Activated gamma-delta T cell treated with Interleukin-2 at 50 U/mL for 16 hours (primary cell): ENCODE measurements around the gene SWT1.
"Not testable (repeated sequence)": the region's sequence is repeated elsewhere in the genome, so short reads cannot be mapped to it uniquely, and the experiment has no call there.

Experiments used
- DNase-seq: peaks from one replicate; pipeline ENCODE4 v3.0.0-alpha.2; 2020

SWT1 gene

DNA sequence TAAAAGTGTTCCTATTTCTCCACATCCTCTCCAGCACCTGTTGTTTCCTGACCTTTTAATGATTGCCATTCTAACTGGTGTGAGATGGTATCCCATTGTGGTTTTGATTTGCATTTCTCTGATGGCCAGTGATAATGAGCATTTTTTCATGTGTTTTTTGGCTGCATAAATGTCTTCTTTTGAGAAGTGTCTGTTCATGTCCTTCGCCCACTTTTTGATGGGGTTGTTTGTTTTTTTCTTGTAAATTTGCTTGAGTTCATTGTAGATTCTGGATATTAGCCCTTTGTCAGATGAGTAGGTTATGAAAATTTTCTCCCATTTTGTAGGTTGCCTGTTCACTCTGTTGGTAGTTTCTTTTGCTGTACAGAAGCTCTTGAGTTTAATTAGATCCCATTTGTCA lies 95.4 kb downstream of the SWT1 start:
- not testable (repeated sequence) for DNase-seq

DNA sequence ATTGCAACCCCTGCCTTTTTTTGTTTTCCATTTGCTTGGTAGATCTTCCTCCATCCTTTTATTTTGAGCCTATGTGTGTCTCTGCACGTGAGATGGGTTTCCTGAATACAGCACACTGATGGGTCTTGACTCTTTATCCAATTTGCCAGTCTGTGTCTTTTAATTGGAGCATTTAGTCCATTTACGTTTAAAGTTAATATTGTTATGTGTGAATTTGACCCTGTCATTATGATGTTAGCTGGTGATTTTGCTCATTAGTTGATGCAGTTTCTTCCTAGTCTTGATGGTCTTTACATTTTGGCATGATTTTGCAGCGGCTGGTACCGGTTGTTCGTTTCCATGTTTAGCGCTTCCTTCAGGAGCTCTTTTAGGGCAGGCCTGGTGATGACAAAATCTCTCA lies 98.6 kb downstream of the SWT1 start:
- DNase-seq, result not testable (repeated sequence)

DNA sequence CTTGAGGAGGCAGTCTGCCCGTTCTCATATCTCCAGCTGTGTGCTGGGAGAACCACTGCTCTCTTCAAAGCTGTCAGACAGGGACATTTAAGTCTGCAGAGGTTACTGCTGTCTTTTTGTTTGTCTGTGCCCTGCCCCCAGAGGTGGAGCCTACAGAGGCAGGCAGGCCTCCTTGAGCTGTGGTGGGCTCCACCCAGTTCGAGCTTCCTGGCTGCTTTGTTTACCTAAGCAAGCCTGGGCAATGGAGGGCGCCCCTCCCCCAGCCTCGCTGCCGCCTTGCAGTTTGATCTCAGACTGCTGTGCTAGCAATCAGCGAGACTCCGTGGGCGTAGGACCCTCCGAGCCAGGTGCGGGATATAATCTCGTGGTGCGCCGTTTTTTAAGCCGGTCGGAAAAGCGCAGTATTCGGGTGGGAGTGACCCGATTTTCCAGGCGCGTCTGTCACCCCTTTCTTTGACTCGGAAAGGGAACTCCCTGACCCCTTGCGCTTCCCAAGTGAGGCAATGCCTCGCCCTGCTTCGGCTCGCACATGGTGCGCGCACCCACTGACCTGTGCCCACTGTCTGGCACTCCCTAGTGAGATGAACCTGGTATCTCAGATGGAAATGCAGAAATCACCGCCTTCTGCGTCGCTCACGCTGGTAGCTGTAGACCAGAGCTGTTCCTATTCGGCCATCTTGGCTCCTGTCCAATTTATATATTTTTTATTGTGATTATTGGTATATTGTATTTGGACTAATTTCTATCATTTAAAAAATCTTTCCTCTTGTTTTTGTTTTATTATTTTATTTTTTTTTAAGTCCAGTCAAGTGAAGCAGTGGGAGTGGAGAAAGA lies 100.4 kb downstream of the SWT1 start:
- DNase-seq, result not testable (repeated sequence)

DNA sequence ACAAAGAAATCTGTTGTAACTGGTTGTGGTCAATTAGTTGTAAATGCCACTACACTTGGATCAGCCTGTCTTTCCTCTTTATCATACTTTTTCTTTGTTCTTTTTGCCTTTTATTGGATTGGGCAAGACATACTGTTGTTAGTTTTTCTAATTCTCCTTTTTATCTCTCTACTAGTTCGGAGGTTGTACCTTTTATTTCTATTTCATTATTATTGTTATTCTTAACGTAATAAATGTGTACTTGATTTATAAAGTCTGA lies 100.9 kb downstream of the SWT1 start:
- no peak for DNase-seq

DNA sequence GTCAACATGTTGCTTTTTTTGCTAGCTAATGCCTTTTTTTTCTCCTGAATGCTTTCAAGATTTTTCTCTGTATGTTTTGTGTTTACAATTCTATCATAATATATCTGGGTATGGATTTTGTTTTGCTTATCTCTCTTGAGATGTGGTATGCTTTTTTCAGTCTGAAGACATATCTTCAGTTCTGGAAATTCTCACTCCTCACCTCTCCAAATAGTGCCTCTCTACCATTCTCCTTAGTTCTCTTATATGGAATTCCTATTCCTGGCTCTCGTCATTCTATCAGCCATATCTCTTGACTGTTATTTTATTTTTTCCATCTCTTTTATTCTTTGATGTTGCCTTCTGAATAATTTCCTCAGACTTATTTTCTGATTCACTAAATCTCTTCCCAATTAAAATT lies 101.7 kb downstream of the SWT1 start:
- DNase-seq, result no peak

DNA sequence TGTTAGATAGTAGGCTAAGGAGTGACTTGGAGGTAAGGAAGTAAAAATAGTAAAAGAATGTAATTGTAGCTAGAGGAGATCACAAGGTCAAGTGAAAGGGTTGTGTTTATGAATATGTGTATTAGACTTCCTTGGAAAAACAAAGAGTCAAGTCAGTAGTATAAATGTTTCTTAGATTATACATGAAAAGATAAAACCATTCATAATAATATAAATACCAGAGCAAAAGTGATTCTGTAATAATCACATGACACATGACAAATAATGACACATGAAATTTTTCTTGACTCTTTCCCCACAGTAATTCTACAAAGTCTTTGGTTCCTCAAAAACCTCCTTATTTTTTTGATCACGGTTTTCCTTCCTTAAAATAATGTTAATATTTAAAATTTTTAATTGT lies 103.6 kb downstream of the SWT1 start:
- DNase-seq, result no peak

DNA sequence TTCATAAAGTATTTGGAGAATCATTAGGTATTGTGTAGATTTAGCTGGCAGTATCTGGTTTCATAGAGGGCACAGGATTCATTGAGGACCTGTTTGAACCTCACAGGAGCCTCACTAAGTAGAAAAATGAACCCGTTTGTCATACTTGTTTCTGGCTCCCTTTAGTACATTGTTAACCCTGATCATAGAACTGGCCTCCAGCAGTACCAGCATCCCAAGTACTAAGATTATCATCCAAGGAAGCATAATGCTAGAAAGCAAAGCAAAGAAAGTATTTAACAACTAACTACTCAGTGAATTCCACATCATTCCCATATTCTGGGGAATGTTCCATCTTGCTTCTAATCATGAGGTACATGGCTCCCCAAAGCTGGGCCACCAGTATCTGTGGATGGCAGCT lies 105.2 kb downstream of the SWT1 start:
- no peak for DNase-seq

DNA sequence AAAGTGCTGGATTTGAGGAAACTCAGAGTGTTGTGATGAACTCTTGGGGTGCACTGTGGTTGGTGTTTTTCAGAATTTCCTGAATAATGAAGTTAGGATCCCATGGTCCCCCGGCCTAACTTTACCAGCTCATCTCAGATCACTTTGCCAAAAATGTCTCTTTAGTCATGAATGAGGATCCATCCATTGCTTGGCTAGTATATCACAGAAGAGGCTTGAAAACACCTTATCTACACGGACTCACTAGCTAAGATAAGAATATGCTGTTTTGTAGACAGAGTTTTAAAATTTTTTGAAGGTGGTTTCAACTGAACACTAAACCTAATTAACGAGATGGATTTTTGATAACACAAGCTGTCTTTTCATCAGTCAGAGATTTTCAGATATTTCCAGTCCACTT lies 106.3 kb downstream of the SWT1 start:
- no peak for DNase-seq

DNA sequence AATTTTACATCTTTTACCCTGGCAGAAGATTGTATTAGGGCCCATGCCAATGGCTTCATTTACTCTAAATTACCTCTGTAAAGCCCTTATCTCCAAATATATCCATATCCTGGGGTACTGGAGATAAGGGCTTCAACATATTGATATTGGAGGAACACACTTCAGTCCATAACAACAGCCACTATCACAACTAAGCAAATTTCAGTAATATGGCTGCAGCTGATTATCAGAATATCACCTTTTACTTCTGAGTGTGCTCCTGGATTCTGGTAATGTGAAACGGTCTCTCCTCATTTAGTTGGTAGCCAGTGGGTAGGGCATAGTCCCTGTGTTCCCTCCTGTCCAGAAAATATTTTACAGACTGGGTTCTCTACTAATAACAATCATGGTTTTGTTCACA lies 106.8 kb downstream of the SWT1 start:
- DNase-seq, result no peak

DNA sequence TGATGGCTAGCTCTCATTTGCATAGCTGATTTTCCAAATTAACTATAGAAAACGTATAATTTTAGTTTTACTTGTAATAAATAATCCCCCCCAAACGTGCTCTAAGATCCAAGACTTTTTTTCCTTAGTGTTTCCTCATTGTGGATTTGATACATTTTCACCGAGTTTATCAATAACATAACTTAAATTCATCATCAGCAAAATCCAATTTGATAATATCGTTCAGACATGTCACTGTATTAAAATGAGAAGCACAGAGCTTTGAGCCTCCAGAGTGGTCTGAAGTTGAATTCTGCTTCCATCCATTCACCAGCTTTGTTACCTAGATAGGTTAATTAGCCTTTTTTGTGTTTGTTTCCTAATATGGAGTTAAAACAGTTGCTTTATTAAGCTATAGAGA lies 108.3 kb downstream of the SWT1 start:
- DNase-seq, result no peak

DNA sequence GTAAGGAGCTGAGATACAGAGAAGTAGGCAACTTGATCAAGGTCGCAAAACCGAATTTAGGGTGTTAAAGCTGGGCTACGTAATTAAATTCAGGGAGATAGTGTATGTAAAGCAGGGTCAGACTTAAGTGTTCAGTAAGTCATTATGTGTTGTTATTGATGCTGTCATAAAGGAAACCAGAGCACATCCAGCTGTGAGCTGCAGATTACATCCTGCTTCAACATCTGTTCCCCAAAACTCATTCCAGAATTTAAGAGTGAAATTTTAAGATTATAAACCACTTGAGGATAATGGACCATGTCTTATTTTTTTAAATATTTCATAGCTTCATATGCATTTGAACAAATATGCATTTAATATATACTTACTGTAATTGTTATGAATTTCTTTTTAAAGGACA lies 110.3 kb downstream of the SWT1 start:
- no peak for DNase-seq

DNA sequence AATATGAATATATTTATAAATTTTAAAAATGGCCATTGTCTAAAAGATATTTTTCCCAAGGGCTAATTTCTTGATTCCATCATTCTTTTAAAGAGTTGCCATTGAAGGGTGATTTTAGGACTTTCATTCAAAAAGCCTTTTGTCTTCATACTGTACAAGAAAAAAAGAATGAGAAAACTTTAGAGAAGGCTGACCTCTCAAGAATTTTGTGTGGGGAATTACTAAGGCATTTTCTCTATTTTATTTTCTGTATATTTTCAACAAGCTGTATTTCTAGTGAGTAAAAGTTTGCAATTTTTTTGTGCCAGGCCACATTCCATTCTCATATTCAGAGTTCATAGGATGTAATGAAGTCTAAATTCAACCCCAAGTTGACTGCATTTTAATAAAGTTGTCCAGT lies 110.7 kb downstream of the SWT1 start:
- no peak for DNase-seq

DNA sequence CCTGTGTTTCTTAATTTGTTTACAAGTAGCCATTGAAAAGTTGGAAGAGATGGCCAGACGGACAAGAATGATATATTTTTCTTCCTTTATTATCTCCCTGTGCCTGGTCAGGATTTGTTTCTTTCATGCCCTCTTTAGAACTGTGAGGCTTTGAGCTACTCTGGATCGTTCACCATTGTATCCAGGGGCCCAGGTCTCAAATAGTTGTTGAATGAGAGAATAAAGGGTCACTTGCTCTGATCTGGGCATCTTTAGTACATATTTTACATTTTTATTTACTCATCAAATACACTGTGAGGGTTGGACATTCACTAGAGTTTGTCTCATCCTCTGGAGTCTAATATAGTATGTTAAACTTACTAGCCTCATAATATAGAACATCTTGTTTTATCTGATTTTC lies 111.4 kb downstream of the SWT1 start:
- DNase-seq, result no peak

DNA sequence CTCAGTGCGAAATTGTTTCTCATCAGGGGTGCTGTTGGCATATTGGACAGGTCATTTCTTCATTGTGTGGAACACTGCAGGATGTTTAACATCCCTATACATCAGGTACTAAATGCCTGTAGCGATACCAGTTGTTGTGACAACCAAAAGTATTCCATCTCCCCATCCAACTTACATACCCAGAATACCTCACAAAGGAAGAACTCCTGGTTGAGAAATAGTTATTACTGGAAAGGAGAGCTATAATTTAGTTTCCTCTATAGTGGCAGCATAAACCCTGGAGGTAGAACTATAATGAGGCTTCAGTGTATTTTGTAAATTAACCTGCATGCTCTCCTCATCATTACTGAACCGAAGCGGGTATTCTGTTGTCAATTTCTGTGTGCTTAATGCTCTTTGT lies 115.0 kb downstream of the SWT1 start:
- no peak for DNase-seq

DNA sequence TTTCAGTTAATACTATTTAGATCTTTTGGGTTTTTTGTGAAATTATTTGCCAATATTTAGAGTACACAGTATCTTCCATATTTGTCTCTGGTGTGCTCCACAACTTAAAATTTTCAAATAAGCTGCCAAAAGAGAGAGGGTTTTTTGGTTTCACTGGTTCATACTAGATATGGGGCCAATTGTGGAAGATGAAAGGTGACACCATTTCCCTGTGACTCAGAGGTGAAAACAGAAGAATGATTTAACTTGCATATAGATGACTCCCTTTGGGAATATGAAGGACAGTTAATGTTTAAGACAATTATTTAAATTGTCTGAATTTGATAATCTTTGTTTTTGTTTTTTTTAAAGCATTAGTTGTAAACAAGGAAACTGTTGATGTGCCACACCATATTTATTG lies 122.6 kb downstream of the SWT1 start:
- DNase-seq, result no peak

DNA sequence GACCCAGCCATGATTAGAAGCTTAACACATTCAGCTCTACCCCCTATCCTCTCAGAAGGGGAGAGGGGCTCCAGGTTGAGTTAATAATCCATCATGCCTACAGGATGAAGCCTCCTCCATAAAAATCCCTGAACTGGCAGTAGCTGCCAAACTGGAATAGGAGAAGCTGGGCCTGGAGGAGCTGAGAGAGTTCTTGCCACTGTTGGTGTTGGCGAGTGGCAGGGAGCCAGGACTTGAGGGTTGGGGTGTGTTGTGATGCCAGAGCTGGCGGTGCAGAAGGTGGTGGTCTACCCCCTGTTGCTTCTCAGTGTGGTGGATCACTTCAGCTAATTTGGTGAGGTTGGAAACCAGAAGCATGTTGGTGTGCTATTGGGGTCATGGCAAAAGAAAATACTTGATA lies 123.6 kb downstream of the SWT1 start:
- DNase-seq, result no peak

DNA sequence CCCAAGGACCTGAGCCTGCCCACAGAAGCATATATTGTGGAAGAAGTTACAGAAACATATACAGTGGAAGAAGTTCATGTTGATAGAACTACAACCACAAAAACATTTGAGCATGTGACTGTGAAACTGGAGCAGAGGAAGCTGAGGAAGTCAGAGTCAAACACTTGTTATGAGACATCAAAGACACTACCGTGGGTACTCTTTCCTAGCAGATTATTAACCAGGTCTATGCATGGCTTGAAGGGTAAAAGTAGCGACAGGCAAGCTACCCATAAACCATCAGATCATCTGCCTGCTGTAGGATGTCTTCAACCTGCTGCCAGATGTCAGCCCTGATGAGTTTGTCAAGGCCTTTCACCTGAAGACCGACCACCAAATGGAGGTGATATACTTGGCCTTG lies 124.3 kb downstream of the SWT1 start:
- DNase-seq, result peak; percentile 32

DNA sequence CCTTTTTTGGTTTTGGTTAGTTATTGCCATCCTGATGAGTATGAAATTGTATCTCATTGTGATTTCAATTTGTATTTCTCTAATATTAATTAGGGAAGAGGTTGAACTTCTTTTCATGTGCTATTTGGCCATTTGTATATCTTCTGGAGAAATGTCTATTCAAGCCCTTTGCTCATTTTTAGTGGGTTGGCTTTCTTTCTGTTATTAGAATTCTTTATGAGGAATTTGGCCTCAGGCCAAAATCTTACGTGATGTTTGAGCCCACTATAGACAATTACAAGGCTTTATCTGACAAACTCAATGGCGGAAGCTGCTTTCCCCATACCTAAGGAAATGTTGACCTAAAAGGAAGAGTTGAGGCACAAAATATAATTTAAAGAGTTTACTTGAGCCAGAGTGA lies 127.1 kb downstream of the SWT1 start:
- no peak for DNase-seq

DNA sequence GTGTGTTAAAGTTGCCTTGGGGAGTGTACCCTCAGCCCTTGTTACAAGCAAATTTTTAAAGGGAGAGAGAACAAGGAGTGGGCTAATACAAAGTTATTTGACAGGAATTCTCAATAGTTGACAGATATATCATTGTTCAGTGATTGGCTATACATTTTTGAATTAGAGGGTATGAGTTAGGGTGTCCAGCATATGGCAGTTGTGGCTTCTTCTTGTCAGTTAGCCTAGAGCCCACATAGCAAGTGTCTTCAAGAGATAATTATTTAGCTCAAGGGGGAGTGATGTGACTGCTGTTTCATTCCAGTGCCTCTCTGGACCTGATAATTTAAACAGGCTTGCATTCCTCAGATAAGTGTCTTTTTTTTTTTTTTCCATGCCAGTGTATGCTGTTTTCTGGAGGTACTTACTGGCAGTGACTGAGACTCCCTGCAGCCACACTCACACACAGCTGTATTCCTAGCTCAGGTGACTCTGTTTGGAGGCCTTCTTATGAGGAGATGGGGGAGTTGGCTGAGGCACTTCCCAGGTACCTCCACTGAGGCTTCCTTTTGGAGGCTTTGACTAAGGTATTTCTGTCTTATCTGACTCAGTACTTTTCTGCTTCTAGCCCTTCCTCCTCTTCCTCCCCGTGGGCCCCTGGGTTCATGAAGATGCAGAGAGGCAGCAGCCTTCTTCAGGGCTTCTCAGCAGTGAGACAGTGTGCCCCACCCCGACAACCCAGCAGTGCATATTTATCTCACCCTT lies 127.7 kb downstream of the SWT1 start:
- no peak for DNase-seq

DNA sequence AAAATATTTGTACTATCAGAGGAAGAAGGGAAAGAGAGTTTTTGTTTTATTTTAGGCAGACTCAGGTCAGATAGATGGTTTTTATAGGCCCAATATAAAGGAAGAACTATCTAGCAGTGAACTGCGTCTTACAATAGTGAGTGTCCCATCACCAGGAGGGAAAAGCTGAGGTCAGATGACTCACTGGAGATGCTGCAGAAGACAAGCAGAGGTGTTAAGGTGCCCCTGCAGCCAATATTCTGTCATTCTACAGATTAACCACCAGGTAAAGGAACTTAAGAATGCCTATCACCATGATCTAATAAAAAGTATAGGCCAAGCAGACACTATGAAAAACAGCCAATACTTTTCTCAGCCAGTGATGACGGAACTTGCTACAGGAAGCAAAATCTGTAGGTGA lies 130.5 kb downstream of the SWT1 start:
- DNase-seq, result no peak

DNA sequence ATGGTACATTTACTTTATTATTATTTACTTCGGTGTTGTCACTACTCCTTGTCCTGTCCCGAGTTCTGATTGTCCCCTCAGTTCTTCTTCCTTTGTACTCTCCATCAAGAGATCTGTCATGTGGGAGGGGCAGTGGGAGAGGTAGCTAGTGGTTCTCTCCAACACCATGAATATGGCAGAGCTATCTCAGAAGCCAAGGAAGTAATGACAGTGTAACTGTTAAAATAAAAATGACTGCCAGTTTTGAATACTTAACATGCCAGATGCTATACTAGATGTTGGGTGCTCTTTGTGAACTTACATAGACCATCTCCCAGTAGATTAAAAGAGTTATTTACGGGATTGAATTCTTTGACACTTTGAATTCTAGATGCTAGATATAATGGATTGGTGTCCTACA lies 131.5 kb downstream of the SWT1 start:
- DNase-seq, result no peak

DNA sequence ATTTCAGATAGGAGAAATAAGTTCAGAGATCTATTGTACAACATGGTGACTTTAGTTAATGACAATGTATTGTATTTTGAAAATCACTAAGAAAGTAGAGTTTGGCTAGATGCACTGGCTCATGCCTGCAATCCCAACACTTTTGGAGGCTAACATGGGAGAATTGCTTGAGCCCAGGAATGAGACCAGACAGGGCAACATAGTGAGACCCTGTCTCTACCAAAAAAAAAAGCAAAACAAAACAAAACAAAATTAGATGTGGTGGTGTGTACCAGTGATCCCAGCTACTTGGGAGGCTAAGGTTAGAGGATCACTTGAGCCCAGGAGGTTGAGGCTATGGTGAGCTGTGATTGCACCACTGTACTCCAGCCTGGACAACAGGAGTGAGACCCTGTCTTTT lies 132.9 kb downstream of the SWT1 start:
- DNase-seq, result no peak

DNA sequence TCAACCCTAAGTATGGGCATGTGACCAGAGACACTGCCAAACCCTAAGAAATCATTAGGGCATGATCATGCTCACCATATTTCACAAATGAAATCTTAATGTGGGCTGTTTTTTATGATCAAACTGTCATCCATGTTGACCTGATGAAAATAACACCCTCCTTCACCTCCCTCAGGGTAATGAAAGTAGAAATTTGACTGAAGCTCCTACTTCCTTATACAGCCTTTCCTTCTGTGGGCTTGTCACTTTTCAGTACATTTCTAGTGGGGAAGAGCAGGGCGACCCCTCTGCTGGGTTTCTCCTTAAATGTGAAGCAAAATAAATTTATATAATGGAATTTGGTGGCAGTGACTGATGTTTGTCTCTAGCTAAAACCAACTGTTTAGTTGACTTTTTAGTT lies 134.2 kb downstream of the SWT1 start:
- no peak for DNase-seq

DNA sequence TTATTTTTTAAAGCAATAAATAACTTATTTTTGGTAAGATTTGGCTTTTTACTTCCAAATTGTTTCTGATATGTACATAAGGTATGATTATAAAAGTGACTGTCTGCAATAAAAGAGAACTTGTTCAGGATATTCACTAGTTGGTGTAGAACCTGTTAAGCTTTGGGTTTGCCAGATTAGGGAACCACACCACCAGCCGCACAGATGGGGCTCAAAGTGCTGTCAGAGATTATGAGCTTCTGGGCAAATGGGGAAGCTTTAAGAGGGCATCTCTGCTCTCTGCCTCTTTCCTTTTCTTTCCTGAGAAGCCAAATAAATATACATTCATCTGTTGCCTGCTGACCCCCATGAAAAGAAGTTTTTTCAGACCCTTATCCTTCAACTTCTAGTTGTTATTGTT lies 134.7 kb downstream of the SWT1 start:
- DNase-seq, result no peak

DNA sequence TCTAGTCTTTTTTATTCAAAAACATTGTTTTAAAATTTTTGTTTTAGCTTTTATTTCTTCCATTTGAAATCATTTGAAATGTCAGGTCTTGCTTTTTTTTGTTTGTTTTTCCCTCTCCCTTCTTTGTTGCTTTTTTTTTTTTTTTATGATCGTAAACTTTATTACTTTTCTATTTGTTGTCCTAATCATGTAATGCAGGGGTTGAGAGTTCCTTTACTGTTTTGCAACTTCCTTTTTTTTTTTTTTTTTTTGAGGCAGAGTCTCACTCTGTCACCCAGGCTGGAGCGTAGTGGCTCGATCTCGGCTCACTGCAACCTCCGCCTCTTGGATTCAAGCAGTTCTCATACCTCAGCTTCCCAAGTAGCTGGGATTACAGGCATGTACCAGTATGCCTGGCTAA lies 135.3 kb downstream of the SWT1 start:
- DNase-seq, result no peak
